Stimulated activated CD8-positive, alpha-beta memory T cell treated with anti-CD3 and anti-CD28 coated beads, Interleukin-4, amount 100 ng/mL, for 4 hours (primary cell): Measurements from ENCODE around the gene ZNF789.

Experiments used
- DNase-seq, 2 donors: peaks; one replicate each; pipeline ENCODE4 v3.0.0-alpha.2; 2020; ENCODE audit warnings: low read depth in 2 of 2, low spot score in 1 of 2

ZNF789 gene

GRCh38 chr7:99504281-99504602 is 31.6 kb downstream of the ZNF789 start:
- no peak for DNase-seq

- peak; percentile 93 to 98 for DNase-seq
Measured at GRCh38 chr7:99504603-99505323, 32.1 kb downstream of the ZNF789 start, which contains the start of gene ZKSCAN5. Gene ZKSCAN5 (plus strand): TSS chr7:99504662. CDS start chr7:99506045, 1,383 bp downstream.

GRCh38 chr7:99505324-99505662 is 32.6 kb downstream of the ZNF789 start:
- no peak for DNase-seq

- DNase-seq = no peak
Measured at GRCh38 chr7:99514050-99514449, 41.4 kb downstream of the ZNF789 start.

GRCh38 chr7:99521399-99521798 is 48.7 kb downstream of the ZNF789 start:
- DNase-seq = no peak

- DNase-seq = no peak
Measured at GRCh38 chr7:99525713-99526440, 53.2 kb downstream of the ZNF789 start.

- no peak for DNase-seq
Measured at GRCh38 chr7:99531354-99531765, 58.7 kb downstream of the ZNF789 start.

- no peak for DNase-seq
Measured at GRCh38 chr7:99535667-99536066, 63.0 kb downstream of the ZNF789 start.
